GM12865 (cell line): Measurements from ENCODE around the gene KRT2.
A peak's percentile ranks its signal among the peaks of the same experiment; 100 is the strongest.

Experiments used
- DNase-seq: peaks from one replicate; pipeline ENCODE4 v3.0.0; 2010; ENCODE audit warnings: low read depth
- H3K4me3 ChIP-seq: 2 replicates; pipeline ENCODE4 v1.5.1; 2011; ENCODE audit warnings: mild to moderate bottlenecking, low read depth, low read length, control low read depth
- CTCF ChIP-seq: IDR thresholded peaks from 2 replicates; pipeline ENCODE4 v1.5.1; 2011; ENCODE audit warnings: low read length, control low read depth, low read depth, inconsistent platforms; ENCODE audit not compliant: insufficient read depth; ENCODE audit errors: missing control alignments

Gene KRT2

GRCh38 chr12:52696588-52696987, 44.6 kb upstream of the KRT2 start:
- no peak for TF ChIP-seq CTCF

GRCh38 chr12:52695039-52695438, 43.0 kb upstream of the KRT2 start:
- no peak for TF ChIP-seq CTCF
- no peak overlapping the region for H3K4me3 ChIP-seq
- no peak for DNase-seq

More at GRCh38 chr12:52696588-52696987, 44.6 kb upstream of the KRT2 start:
- no peak overlapping the region for H3K4me3 ChIP-seq
- no peak for DNase-seq

GRCh38 chr12:52694151-52694550, 42.1 kb upstream of the KRT2 start:
- no peak for TF ChIP-seq CTCF
- no peak for DNase-seq
- H3K4me3 ChIP-seq = no peak overlapping the region

GRCh38 chr12:52693261-52693660, 41.2 kb upstream of the KRT2 start:
- TF ChIP-seq CTCF = no peak
- DNase-seq = no peak
- no peak overlapping the region for H3K4me3 ChIP-seq

- no peak overlapping the region for H3K4me3 ChIP-seq
- DNase-seq = no peak
- TF ChIP-seq CTCF = peak; percentile 15
These were observed 40.2 kb upstream of the KRT2 start for GRCh38 chr12:52692254-52692653.

- DNase-seq = no peak
- no peak for TF ChIP-seq CTCF
- H3K4me3 ChIP-seq = no peak overlapping the region
These were observed 39.8 kb upstream of the KRT2 start for GRCh38 chr12:52691841-52692150.

- no peak for DNase-seq
- TF ChIP-seq CTCF = no peak
- no peak overlapping the region for H3K4me3 ChIP-seq
These were observed 39.2 kb upstream of the KRT2 start for GRCh38 chr12:52691076-52691840.
